GM15510 (cell line): Measurements from ENCODE around the gene LYL1.

Source experiments
- POLR2A ChIP-seq: IDR thresholded peaks from 3 replicates; pipeline ENCODE4 v1.6.1; 2011; ENCODE audit warnings: borderline replicate concordance; ENCODE audit not compliant: insufficient read length; ENCODE audit errors: extremely low read depth

The LYL1 gene

DNA sequence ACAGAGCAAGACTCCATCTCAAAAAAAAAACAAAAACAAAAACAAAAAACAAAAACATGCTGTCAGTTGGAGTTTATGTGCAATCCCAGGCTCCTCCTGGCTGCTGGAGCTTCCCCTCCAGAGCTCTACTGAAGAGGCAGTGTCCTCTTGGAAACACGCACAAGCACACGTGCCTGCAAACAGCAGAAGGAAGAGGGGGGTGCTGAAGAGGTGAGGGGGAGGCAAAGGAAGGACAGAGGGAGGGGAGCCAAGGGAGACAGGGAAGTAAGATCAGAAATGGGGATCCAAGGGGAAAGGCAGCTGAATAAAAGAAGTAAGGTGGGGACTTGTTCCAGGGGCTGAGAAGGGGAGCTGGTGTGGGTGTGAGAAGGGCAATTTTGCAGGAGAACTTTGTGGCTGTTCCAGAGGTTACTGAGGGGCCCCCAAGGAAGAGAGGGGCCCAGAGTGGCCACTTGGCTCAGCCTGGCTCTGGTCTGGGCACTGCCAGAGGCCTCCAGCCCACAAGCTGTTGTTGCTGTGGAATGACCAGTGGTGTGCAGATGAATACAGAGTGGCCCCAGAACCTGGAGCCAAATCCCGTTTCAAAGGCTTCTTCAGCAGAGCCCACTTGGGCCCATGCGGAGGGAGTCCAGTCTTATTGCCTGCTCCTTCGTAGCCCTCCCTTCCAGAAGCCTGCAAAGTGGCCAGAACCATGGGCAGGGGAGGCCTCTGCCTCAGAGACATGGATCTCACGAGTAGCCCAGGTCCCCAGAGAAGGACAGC lies 34.4 kb downstream of the LYL1 start:
- no peak for TF ChIP-seq POLR2A

DNA sequence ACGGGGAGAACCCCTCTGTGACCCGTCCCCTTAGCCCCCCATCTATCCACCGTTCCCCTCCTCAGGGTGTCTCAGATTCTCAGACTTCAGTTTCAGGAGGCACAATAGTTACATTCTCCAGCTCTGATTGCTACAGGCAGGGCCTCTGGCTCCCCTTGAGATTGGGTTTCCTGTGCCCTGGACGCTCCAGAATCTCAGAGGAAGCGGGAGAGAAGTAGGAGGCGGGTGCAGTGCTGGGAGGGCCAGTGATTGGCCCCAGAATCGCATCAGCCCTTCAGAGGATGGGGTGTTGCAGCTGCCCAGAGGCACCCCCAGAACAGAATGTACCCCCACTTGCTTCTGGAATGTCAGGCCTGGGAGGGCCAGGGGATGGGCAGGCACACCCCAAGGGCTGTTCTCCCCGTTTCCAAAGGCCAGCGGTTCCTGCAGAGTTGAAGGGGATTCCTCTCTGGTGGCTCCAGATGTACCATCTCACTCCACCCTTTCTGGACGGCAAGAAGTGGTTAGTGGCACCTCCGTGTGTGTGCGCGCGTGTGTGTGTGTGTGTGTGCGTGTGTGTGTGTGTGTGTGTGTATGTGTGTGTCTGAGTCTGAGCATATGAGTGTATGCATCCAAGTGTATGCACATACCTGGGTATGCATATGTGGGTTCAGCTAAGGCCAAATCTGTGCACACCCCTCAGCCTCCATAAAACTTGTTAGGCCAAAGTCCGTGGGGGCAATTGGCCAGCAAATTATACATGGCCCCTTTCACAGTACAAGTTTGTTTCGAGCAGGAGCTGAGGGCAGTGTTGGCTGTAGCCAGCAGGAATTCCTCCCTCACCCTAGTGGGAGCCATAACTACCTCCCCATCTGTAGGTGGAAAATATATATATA lies 35.5 kb downstream of the LYL1 start:
- TF ChIP-seq POLR2A: no peak

GRCh38 chr19:13066226-13066625 lies 36.4 kb downstream of the LYL1 start:
- TF ChIP-seq POLR2A: no peak

DNA sequence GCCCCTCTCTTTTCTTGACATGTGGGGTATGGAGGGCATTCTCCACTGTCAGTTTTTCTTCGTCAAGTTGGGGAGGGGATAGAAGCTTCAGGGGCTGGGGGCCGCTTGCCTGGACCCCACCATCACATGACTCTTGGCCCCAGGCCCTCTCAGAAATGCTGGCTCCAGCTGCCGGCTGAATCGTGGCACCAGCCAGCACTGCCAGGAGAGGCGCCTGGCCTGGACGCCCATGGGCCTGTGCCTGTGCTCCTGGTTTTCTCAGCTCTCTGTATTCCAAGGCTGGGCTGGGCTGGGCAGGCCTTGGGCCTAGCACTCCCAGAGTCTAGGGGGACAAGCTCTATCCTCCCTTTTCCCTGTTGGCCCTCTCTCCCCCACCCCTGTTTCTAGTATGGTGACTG lies 38.6 kb downstream of the LYL1 start:
- no peak for TF ChIP-seq POLR2A

DNA sequence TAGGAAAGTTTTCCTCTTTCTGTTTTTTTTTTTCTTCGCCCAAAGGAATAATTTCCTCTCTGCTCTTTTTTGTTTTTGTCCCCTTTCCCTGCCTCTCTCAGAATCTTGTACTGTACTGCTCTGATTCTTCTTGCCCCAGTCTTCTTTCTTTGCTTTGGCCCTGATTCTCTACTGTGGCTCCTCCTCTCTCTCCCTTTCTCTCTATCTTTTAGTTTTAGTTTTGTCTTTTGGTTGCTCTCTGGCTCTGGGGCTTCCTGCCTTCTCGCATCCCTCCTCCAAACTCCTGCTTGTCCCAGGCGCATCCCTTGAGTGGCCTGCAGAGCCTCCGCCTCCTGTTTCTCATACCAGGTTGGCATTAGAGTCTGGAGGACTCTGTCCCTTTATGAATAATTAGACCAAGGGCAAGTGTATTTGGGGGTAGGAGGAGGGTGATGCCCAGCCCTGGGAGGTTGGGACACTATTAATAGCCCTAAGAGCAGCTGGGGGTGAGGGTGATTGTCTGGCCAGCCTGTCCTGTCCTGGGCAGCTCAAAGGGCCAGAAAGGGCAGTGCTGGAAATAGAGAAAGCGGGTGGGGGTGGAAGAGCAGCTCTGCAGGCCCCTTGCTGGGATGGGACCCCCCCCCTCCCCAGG lies 39.1 kb downstream of the LYL1 start:
- TF ChIP-seq POLR2A: no peak

GRCh38 chr19:13062317-13062716 lies 40.3 kb downstream of the LYL1 start:
- TF ChIP-seq POLR2A: no peak

- TF ChIP-seq POLR2A: no peak
These were observed 41.4 kb downstream of the LYL1 start for GRCh38 chr19:13060964-13061927.

DNA sequence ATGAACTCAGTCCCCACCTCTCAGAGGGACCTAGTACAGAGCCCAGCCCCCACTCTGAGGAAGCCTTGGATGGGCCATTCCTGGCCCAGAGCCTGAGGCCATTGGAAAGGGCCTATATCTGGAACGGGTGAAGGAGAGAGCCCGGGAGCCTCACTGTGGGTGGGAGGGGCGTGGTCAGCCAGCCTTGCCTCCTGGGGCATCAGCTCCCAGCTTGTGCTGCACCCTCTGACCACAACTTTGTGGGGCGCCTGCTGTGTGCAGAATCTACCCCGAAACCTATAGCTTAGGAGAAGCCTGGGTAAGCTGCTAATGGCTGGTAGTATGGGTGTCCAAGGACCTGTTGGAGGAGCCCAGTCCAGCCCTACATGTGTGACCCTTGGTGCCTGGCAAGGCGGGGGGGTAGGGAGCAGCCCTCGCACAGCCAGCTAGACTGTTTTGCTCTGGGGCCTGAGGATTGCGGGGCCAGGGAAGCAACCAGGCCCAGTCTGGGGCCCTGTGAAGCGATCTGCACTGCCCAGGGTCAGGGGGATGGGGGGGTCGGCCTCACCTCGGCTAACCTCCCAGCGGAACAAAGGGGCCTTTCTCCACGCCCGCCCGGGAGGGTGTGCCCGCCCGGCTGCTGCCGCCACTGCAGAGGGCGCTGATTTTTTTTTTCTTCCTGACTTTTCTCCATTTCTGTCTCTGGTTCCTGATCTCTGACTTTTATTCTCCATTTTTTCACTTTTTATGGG lies 42.3 kb downstream of the LYL1 start:
- TF ChIP-seq POLR2A: no peak

GRCh38 chr19:13058951-13059660 lies 43.6 kb downstream of the LYL1 start:
- TF ChIP-seq POLR2A: no peak

DNA sequence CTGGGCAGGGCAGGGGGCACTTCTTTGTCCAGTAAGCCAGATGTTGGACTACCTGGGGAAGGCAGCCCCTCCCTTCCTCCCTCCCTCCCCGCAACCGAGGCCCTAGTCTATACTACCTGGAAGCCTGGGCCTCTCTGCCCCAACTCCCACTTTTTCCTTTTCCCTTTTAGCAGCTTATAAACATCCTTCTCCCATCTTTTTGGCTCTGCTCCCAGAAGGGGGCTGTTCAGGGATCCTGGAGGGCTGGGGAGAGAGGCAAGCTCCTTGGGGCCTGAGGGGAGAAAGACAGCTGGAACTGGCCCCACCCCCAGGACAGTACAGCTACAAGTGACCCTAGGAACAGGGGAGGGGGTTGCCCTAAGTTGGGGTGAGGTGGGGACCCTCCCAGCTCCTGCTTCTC lies 44.9 kb downstream of the LYL1 start:
- no peak for TF ChIP-seq POLR2A

GRCh38 chr19:13057147-13057572 lies 45.5 kb downstream of the LYL1 start:
- TF ChIP-seq POLR2A: no peak

GRCh38 chr19:13056052-13056660 lies 46.5 kb downstream of the LYL1 start:
- no peak for TF ChIP-seq POLR2A

- no peak for TF ChIP-seq POLR2A
These were observed 47.2 kb downstream of the LYL1 start for GRCh38 chr19:13055213-13056051.
